ENCODE data around the gene DVL1. TPM values are rescaled to one million over a fixed set of nuclear protein-coding genes. Genes with fewer than 3 reads are reported as not detected.

DVL1 gene
- total and polyA plus RNA-seq, 2 of the 13 experiments (the other 11 are each of a cell fraction or from before 2014, with no cell fraction given), result 30.8 to 60.4 TPM

DNA sequence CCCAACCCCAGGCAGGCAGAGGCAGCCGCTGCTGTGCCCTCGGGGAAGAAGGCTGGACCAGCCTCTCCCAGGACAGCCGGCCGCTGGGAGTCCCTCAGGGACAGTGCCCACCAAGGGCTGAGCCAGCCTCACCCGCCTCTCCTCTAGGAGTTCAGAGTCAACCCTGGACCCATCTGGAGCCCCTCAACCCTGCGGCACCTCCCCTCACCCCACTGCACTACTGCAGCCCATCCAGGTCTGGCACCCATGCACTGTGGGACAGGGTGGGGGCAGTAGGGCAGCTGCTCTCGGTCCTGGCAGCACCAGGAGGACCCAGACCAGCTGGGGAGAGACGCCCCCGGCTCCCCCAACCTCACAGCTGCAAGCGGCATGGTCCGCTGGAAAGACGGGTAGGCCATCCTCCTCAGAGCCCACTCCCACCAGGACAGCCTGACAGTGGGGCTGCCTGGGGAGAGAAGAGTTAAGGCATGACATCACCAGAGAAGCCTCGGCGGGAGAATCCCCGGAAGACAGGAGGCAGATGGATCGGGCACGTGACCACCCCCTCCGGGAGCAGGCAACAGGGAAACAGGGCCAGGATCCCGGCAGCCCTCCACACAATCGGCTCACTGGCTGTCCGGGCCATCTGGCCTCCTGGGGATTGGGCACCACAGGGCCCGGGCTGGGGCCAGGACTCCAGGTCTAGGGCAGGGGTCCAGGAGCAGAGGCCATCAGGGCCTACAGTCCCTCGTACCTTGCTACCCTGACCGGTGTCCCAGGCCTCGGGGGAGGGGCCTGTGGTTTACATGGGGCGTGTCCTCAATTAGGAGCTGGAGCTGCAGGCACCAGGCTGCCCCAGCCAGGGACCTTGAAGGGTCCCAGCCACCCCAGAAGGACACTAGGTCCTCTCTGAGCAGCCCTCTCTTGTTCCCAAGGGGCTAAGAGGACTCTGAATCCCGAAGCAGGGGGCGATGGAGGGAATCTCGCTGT lies 44.6 kb downstream of the DVL1 start (continued):
- no peak for TF ChIP-seq ZSCAN20 (CRISPR knock-in tag; IDR thresholded peaks at IDR 0.05; ENCODE audit: borderline replicate concordance)
- TF ChIP-seq ZNF160 (CRISPR knock-in tag; IDR thresholded peaks at IDR 0.05), result no peak
- TF ChIP-seq SRSF9 (IDR thresholded peaks at IDR 0.05; ENCODE audit: borderline replicate concordance, insufficient read depth, low read depth, low read length, poor library complexity, severe bottlenecking), result no peak
- TF ChIP-seq ZNF550 (CRISPR knock-in tag; IDR thresholded peaks at IDR 0.05; ENCODE audit: borderline replicate concordance), result no peak
- no peak for TF ChIP-seq NR2F6 (IDR thresholded peaks at IDR 0.05)
- TF ChIP-seq NR2F6 (CRISPR knock-in tag; IDR thresholded peaks at IDR 0.05), result no peak
- no peak for TF ChIP-seq ZBTB21 (CRISPR knock-in tag; IDR thresholded peaks at IDR 0.05)
- peak; percentile 48 for TF ChIP-seq KDM2A (CRISPR knock-in tag; IDR thresholded peaks at IDR 0.05; ENCODE audit: borderline replicate concordance, low read depth)
- TF ChIP-seq PAXIP1 (CRISPR knock-in tag; conservative IDR thresholded peaks at IDR 0.05), result 0 out of 2 replicates have a peak, but pooled peaks have one; percentile 34
- no peak for TF ChIP-seq HDAC6 (IDR thresholded peaks at IDR 0.05; ENCODE audit: low read depth, low read length)
- TF ChIP-seq RARG (CRISPR knock-in tag; IDR thresholded peaks at IDR 0.05; ENCODE audit: low read depth), result no peak
- TF ChIP-seq, protein P1, sequence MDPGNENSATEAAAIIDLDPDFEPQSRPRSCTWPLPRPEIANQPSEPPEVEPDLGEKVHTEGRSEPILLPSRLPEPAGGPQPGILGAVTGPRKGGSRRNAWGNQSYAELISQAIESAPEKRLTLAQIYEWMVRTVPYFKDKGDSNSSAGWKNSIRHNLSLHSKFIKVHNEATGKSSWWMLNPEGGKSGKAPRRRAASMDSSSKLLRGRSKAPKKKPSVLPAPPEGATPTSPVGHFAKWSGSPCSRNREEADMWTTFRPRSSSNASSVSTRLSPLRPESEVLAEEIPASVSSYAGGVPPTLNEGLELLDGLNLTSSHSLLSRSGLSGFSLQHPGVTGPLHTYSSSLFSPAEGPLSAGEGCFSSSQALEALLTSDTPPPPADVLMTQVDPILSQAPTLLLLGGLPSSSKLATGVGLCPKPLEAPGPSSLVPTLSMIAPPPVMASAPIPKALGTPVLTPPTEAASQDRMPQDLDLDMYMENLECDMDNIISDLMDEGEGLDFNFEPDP (CRISPR knock-in tag; conservative IDR thresholded peaks at IDR 0.05), result no peak
- no peak for TF ChIP-seq ONECUT2 (CRISPR knock-in tag; IDR thresholded peaks at IDR 0.05)
- TF ChIP-seq, protein P2, sequence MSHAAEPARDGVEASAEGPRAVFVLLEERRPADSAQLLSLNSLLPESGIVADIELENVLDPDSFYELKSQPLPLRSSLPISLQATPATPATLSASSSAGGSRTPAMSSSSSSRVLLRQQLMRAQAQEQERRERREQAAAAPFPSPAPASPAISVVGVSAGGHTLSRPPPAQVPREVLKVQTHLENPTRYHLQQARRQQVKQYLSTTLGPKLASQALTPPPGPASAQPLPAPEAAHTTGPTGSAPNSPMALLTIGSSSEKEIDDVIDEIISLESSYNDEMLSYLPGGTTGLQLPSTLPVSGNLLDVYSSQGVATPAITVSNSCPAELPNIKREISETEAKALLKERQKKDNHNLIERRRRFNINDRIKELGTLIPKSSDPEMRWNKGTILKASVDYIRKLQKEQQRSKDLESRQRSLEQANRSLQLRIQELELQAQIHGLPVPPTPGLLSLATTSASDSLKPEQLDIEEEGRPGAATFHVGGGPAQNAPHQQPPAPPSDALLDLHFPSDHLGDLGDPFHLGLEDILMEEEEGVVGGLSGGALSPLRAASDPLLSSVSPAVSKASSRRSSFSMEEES (CRISPR knock-in tag; IDR thresholded peaks at IDR 0.05), result 0 out of 2 replicates have a peak, but pooled peaks have one; percentile 78
- no peak for TF ChIP-seq PRMT3 (CRISPR knock-in tag; IDR thresholded peaks at IDR 0.05; ENCODE audit: borderline replicate concordance, low read depth)
- no peak for TF ChIP-seq NPAS2 (CRISPR knock-in tag; IDR thresholded peaks at IDR 0.05; ENCODE audit: borderline replicate concordance)
- TF ChIP-seq, protein P3, sequence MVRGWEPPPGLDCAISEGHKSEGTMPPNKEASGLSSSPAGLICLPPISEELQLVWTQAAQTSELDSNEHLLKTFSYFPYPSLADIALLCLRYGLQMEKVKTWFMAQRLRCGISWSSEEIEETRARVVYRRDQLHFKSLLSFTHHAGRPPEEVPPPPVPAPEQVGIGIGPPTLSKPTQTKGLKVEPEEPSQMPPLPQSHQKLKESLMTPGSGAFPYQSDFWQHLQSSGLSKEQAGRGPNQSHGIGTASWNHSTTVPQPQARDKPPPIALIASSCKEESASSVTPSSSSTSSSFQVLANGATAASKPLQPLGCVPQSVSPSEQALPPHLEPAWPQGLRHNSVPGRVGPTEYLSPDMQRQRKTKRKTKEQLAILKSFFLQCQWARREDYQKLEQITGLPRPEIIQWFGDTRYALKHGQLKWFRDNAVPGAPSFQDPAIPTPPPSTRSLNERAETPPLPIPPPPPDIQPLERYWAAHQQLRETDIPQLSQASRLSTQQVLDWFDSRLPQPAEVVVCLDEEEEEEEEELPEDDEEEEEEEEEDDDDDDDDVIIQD (CRISPR knock-in tag; IDR thresholded peaks at IDR 0.05; ENCODE audit: low read depth), result no peak; the same call in 1 of the 2 replicates
- no peak for TF ChIP-seq STAT5B (CRISPR knock-in tag; IDR thresholded peaks at IDR 0.05)
- 0 out of 4 replicates have a peak, but pooled peaks of 1 of the 2 experiments have one; percentile 6 for TF ChIP-seq POLR2A (IDR thresholded peaks at IDR 0.05; ENCODE audit: insufficient read depth in 1 of 2, low read depth in 2 of 2, low read length in 2 of 2)

Measured in HepG2 (cell line).